ENCODE measurements around the gene SLC6A7. TPM values are rescaled to one million over a fixed set of nuclear protein-coding genes. Genes with fewer than 3 reads are reported as not detected.

SLC6A7 gene
- total RNA-seq: not detected in 2 replicates

DNA sequence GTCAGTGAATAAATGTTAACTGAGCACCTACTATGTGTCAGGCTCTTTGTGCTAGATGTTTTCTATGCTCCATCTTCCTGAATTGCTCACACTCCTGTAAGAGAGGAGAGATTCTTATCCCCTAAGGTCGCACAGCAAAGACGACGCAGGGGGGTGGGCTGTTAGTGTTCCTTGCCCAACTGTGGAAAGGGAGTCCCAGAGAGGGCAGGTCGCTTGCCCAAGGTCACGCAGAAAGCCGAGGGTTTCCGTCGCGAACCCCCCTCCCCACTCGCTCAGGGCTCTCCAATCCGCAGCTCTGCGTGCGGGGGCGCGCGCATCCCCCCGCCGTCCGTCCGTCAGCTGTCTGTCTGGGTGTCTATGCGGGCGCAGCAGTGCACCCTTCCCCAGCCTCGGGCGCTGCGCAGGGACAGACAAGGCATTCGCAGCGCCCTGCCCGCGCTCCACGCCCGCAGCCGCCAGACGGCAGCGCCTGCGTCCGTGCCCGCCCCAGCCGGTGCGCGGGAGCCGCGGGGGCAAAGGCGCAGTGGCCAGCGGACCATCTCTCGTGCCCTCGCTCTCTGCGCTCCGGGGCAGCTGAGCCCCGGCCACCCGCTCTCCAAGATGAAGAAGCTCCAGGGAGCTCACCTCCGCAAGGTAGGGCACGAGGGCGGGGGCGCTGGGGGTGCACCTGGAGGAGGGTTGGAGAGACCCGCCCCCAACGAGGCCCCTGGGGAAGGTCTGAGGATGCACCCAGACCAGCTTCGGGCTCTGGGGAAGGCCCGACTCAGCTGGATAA, at the start of gene SLC6A7:
SLC6A7 (plus strand) TSS at position 335 of the 775 bp plus-strand sequence; CDS start at position 601, 266 bp downstream.
- no peak for DNase-seq (ENCODE audit: low read depth in 2 of 2)

GRCh38 chr5:150140830-150141229, 49.0 kb upstream of the SLC6A7 start:
- no peak for DNase-seq (ENCODE audit: low read depth in 2 of 2)

DNA sequence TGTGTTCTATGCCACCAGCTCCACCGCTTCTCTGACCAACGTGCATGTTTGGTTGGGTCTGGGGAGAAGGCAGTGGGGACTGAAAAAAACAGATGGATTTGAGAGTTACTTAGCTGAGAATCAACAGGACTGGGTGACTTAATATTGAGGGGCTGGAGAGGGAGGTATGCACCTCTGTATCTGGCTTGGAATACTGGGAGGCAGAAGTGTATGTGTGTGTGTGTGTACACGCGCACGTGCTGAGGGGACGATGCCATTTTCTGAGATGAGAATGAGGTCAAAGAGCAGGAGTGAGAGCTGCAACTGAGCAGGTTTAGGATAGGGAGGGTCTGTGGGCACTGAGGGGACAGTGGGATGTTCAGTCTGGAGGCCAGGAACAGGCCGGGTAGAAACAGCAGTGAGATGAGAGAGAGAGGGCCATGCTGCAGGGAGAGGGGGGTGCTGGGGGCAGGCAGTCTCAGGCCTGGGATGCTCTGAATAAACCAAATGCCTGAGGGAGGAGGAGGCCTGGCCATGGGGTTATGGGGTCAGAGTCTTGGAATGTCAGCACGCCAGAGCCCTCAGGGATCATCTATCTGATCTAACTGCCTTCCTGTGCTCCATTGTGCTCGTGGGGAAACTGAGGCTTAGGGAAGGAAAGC, 48.2 kb upstream of the SLC6A7 start:
- DNase-seq (ENCODE audit: low read depth in 2 of 2): no peak

DNA sequence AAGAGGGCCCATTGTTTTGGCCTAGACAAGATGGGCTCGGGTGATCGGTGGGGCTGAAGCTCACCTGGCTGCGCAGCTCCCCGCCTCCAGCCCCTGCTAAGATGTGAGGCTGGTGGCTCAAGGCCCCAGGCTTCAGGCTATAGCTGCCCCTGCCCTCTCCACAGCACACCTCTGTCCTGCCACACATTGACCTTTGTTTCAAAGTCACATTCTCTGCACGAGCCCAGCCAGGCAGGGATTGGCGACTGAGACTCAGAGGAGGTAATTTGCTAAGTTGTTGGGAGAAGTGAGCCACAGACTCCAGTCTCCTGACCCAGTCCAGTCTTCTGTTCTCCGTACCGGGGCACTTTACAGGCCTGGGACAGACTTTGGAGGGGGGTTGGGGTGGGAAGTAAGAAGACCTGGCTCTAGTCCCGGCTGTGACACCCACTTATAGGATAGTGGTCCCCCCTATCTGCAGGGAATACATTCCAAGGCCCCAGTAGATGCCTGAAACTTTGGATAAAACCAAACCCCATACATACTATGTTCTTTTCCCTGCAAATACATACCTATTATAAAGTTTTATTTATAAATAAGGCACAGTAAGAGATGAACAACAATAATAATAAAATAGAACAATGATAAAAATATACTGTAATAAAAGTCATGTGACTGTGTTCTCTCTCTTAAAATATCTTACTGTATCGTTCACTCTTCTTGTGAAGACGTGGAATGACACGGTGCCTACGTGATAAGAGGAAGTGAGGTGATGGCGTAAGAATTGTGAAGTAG, 47.5 kb upstream of the SLC6A7 start:
- DNase-seq (ENCODE audit: low read depth in 2 of 2): no peak

DNA sequence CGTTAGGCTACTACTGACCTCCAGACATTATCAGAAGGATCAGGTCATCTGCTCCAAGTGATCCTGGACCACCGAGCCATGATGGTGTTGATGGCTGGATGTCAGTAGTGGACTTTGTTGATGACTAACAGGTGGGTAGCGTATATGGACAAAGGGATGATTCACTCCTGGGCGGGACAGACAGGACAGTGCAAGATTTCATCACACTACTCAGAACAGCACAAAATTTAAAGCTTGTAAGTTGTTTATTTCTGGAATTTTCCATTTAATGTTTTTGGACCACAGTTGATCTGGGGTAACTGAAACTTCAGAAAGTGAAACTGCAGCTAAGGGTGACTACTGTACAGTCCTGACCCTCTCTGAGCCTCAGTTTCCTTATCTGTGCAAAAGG, 46.9 kb upstream of the SLC6A7 start:
- DNase-seq (ENCODE audit: low read depth in 2 of 2): peak; percentile 81 to 84

DNA sequence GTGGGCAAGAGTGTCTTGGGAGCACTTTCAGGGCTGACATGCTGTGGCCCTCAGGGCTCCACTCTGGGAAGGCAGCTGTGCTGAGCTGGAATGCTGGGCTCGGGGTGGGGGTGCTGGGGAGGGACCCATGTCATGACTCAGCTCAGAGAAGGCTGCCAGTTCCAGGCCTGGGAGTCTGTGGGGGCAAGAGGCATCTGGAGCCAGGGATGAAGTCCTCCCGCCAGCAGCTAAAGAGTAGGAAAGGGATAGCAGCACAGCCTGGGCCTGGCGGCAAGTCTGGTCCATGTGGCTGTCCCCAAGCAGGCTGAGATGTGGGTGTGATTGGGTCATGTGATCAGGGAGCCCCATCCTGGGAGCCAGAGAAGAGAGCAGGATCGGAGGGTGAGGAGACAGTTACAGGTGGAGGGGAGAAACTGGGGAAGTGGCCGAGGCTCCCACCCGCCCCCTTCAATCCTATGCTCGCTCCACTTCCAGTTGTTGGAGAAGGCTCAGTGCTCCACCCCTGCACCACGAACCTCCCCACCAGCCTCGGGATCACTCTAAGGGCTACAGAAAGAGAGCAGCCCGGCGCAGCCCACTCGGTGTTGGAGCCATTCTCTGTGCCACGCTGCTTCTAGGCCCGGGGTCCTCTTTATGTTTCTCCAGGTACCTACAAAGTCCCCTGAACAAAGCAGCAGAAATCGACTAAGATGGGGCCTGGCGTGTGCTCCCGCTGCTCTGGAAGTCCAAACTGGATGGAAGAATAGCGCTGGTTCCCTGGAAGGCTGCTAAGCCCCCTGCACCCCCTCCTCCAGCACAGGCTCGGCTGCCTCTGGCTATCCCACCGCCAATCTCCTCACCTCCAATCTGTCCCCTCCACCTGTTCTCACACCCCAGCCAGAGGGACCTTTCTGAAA, 46.3 kb upstream of the SLC6A7 start:
- peak; percentile 28 to 64 for DNase-seq (ENCODE audit: low read depth in 2 of 2)

GRCh38 chr5:150144246-150144801, 45.5 kb upstream of the SLC6A7 start:
- DNase-seq (ENCODE audit: low read depth in 2 of 2): peak in 1 of 2 donors; percentile 15

DNA sequence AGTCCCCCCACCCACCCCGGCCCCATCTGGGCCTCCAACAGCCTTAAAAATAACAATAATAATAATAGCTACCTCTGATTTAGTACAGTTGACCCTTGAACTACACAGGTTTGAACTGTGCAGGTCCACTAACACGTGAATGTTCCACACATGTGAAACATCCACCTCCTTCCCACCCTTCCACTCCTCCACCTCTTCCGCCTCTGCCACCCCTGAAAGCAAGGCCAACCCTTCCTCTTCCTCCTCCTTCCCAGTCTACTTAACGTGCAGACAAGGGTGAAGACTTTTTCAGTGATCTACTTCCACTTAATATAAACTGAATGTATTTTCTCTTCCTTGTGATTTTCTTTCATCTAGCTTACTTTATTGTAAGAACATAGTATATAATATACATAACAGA, 45.0 kb upstream of the SLC6A7 start:
- DNase-seq (ENCODE audit: low read depth in 2 of 2): no peak

- DNase-seq (ENCODE audit: low read depth in 2 of 2): no peak
Measured at GRCh38 chr5:150146235-150146634, 43.6 kb upstream of the SLC6A7 start.

GRCh38 chr5:150146862-150147601, 42.8 kb upstream of the SLC6A7 start:
- DNase-seq (ENCODE audit: low read depth in 2 of 2): no peak

- no peak for DNase-seq (ENCODE audit: low read depth in 2 of 2)
Measured at GRCh38 chr5:150147670-150148069, 42.2 kb upstream of the SLC6A7 start.

- DNase-seq (ENCODE audit: low read depth in 2 of 2): no peak
Measured at GRCh38 chr5:150148117-150148927, 41.5 kb upstream of the SLC6A7 start.

DNA sequence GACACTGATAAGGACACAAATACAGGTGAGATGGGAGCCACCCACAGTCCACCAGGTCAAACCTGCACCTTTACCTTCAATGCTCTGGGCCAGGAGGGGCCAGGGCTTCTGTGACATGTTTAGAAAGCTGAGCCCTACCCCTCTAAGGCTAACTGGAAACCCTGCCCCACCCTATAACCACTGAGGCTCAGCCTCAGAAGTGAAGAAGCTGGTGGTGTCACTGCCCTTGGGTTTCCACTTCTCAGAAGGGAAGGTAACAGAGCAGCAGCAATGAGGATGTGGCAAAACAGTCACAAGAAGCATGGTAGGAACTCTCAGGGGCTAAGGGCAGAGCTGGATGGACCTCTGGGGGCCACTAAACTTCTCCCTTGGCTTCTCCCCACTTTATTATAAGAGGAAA, 40.2 kb upstream of the SLC6A7 start:
- no peak for DNase-seq (ENCODE audit: low read depth in 2 of 2)

GRCh38 chr5:150152636-150153462, 37.0 kb upstream of the SLC6A7 start:
- no peak for DNase-seq (ENCODE audit: low read depth in 2 of 2)

GRCh38 chr5:150153483-150153882, 36.4 kb upstream of the SLC6A7 start:
- no peak for DNase-seq (ENCODE audit: low read depth in 2 of 2)

- no peak for DNase-seq (ENCODE audit: low read depth in 2 of 2)
Measured at GRCh38 chr5:150153957-150154617, 35.8 kb upstream of the SLC6A7 start.

- no peak for DNase-seq (ENCODE audit: low read depth in 2 of 2)
Measured at GRCh38 chr5:150154618-150155128, 35.2 kb upstream of the SLC6A7 start.

All from lung microvascular endothelial cell (primary cell).